Body of pancreas (tissue), 4 donors: Measurements from ENCODE around the gene TENT4A. TPM values are rescaled to one million over a fixed set of nuclear protein-coding genes. Genes with fewer than 3 reads are reported as not detected.

ENCODE experiments used
- ATAC-seq: fragments of 150-250 bp; one replicate; pipeline ENCODE4 v1.9.1; 2016
- DNase-seq, 4 donors: peaks; one replicate each; pipeline ENCODE4 v3.0.0-alpha.2; 2019
- H3K27ac ChIP-seq, 4 donors: fragments of 200-600 bp; sonication (generic); 1 replicate in 3 of 4; 2 replicates in 1 of 4; pipeline versions ENCODE4 v1.5.1 to v1.6.1; 2016 to 2019; ENCODE audit warnings: mild to moderate bottlenecking in 1 of 4, mixed read lengths in 1 of 4, moderate library complexity in 1 of 4
- H3K27me3 ChIP-seq, 2 donors: fragments of 200-600 bp; sonication (generic); one replicate each; pipeline ENCODE4 v1.6.0; 2016; ENCODE audit warnings: mild to moderate bottlenecking in 1 of 2
- H3K36me3 ChIP-seq, 2 donors: fragments of 200-600 bp; sonication (generic); replicated peaks in 1 of 2; 2 replicates each; pipeline ENCODE4 v1.5.1; 2016; ENCODE audit warnings: low read depth in 2 of 2; ENCODE audit not compliant: insufficient read depth in 1 of 2
- H3K4me1 ChIP-seq: fragments of 200-600 bp; sonication (generic); one replicate; pipeline ENCODE4 v1.6.0; 2016
- H3K4me3 ChIP-seq, 2 donors: fragments of 200-600 bp; sonication (generic); 1 replicate in 1 of 2; 2 replicates in 1 of 2; pipeline ENCODE4 v1.5.1; 2016 to 2019
- H3K9me3 ChIP-seq, 3 donors: fragments of 200-600 bp; sonication (generic); 1 replicate in 2 of 3; 2 replicates in 1 of 3; pipeline ENCODE4 v1.5.1; 2016
- POLR2A ChIP-seq, 3 donors: fragments of 450-650 bp; IDR thresholded peaks; one replicate each; pipeline ENCODE4 v1.6.1; 2016; ENCODE audit warnings: antibody characterized with exemption in 3 of 3, mild to moderate bottlenecking in 2 of 3
- WGBS, 2 donors: methylation state at CpG; one replicate each; pipeline ENCODE4 v1.1.5; 2017; 5-methylcytosine and 5-hydroxymethylcytosine counted together
- intact Hi-C: fragments of 100-400 bp; cut with DNase I; formaldehyde crosslinking; loops from one replicate; pipeline ENCODE4 v1.15.1; 2023
- total RNA-seq, 2 donors: library from RNA; depleted of rRNA; stranded (reverse); fragments of >200 nt; gene quantifications; one replicate each; pipeline ENCODE4 v1.1.0, GENCODE V29; 2016
- TF ChIP-seq, protein P1 (sequence below), 7 experiments: fragments of 450-650 bp in 4 of 7; fragments of 200-600 bp in 3 of 7; sonication (generic) in 3 of 7; IDR thresholded peaks; one replicate each; pipeline ENCODE4 v1.5.1; 2016 to 2019; ENCODE audit warnings: antibody characterized with exemption in 7 of 7

TENT4A gene
- total RNA-seq, 2 donors from 2014 or later, result 11.9 to 27.7 TPM

DNA sequence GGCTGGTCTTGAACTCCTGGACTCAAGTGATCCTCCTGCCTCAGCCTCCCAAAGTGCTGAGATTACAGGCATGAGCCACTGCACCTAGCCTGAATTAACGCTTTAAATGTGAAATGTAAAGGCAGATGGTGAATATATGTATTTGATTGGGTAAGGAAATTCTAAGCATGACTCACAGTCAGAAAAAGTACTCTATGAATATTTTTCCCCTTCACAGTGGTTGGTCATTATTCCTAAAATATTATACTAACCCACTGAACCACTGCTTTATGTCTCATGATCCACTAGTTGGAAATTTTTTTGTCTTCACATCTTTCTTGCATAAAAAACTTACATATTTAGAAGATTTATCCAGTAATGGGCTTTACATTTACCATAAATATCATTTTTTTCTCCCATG, 14.5 kb upstream of the TENT4A start:
- intact Hi-C loops, result no loop called here
- Histone ChIP-seq H3K27me3 (no peaks in the 10 kb centered on the region), H3K36me3 (no peaks in the 10 kb centered on the region), H3K4me3 (no peak overlapping the region), H3K27ac (no peak overlapping the region), H3K4me1 (no peaks in the 10 kb centered on the region), H3K9me3 (no peaks in the 10 kb centered on the region)
- TF ChIP-seq, protein P1, sequence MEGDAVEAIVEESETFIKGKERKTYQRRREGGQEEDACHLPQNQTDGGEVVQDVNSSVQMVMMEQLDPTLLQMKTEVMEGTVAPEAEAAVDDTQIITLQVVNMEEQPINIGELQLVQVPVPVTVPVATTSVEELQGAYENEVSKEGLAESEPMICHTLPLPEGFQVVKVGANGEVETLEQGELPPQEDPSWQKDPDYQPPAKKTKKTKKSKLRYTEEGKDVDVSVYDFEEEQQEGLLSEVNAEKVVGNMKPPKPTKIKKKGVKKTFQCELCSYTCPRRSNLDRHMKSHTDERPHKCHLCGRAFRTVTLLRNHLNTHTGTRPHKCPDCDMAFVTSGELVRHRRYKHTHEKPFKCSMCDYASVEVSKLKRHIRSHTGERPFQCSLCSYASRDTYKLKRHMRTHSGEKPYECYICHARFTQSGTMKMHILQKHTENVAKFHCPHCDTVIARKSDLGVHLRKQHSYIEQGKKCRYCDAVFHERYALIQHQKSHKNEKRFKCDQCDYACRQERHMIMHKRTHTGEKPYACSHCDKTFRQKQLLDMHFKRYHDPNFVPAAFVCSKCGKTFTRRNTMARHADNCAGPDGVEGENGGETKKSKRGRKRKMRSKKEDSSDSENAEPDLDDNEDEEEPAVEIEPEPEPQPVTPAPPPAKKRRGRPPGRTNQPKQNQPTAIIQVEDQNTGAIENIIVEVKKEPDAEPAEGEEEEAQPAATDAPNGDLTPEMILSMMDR (IDR thresholded peaks at IDR 0.05), result no peak
- TF ChIP-seq POLR2A (IDR thresholded peaks at IDR 0.05), result no peak
- 53 to 58% methylated on average over 1 of the region's 1 CpG for WGBS, 2 donors
- ATAC-seq (no peak), DNase-seq (no peak)

DNA sequence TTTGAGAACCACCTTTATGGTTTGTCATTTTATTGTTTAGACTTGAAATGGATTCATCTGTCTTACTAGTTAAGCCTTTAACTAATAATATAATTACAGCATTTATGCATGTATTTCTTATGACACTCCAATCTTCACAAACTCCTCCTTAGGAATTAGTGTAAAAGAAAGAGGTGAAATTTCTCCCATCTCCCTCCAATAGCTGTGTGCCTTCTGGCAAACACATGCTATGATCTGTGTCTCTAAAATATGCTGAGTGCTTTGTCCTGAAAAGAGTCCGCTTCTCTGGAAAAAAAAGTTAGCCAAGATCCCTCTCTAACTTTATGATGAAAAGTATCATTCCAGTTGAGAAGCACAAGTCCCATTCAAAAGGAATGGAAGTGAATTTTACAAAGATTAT, 13.9 kb upstream of the TENT4A start:
- no peak for TF ChIP-seq POLR2A (IDR thresholded peaks at IDR 0.05)
- TF ChIP-seq, protein P1 (IDR thresholded peaks at IDR 0.05), result no peak
- Histone ChIP-seq H3K4me3 (no peak overlapping the region), H3K4me1 (peaks cover 3% of the 10 kb centered on the region), H3K9me3 (no peaks in the 10 kb centered on the region), H3K36me3 (no peaks in the 10 kb centered on the region), H3K27ac (no peak overlapping the region), H3K27me3 (no peaks in the 10 kb centered on the region)
- ATAC-seq (no peak), DNase-seq (no peak)
- intact Hi-C loops, result no loop called here
- WGBS, 2 donors, result 79 to 83% methylated on average over 1 of the region's 1 CpG

DNA sequence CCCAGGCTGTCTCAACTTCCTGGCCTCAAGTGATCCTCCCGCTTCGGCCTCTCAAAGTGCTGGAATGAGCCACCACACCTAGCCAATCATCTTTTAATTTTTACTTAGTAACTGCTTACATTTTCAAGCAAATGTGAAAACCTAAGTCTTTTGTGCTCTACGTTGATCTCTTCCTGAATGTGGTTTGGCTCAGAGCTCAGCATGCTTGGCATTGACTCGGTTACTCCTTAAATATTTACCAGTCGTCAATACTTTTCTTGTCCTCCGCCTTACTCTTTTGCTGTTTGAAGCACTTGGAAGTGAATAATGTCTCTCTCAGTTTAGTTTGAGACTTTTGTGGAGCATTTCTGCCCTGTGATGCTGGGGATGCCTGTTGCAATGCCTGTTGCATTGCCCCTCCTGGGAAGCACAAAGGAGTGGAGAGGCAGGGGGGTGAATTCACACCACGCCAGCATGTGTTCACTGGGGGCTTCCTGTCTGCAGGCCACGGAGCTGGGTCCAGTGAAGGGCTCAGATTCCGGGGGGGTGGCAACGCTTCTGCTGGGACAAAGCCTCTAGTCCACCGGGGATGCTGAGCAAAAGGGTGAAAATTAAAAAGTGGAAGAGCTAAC, 13.1 kb upstream of the TENT4A start:
- Histone ChIP-seq H3K4me1 (peaks cover 11% of the 10 kb centered on the region), H3K4me3 (no peak overlapping the region), H3K27me3 (no peaks in the 10 kb centered on the region), H3K9me3 (no peaks in the 10 kb centered on the region), H3K27ac (no peak overlapping the region), H3K36me3 (no peaks in the 10 kb centered on the region)
- intact Hi-C loops, result loop anchor here (5.0 kb wide), 1 partner anchor 63 kb away; no protein-coding TSS in a partner anchor
- ATAC-seq, result no peak
- WGBS, 2 donors, result 40 to 43% methylated on average over 11 of the region's 11 CpGs
- no peak for TF ChIP-seq POLR2A (IDR thresholded peaks at IDR 0.05)
- no peak for DNase-seq

DNA sequence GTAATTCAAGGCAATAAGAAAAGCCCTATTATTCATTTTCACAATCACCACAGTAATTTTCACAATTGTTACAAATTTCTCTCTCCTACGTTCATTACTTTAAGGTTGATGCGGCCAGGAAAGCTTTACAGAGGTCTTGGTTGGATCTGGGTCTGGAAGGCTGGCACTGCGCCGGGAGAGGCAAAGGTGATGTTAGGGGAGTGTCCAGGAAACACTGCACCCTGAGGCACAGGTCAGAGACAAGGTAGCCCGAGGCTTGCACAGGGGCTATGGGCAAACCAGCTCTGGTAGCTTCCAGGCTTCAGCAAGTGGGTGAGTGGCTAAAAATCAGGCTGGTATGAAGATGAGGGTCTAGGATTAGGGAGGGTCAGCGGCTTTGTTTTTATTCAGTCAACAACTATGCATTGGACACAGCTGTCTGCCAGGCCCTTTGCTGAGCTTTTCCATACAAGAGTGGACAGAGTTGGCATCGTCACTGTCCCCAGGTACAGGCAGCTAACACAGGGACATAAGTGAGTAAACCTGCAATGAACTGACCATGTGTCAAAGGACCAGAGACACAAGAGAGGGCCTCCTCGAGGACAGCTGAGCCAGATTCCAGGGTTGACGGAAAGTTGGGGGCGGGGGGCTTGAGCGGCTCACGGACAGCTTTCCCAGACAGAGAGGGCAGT, 12.4 kb upstream of the TENT4A start:
- Histone ChIP-seq H3K36me3 (no peaks in the 10 kb centered on the region), H3K9me3 (no peaks in the 10 kb centered on the region), H3K4me1 (peaks cover 12% of the 10 kb centered on the region), H3K4me3 (no peak overlapping the region), H3K27ac (no peak overlapping the region), H3K27me3 (no peaks in the 10 kb centered on the region)
- TF ChIP-seq, protein P1 (IDR thresholded peaks at IDR 0.05), result no peak
- no peak for TF ChIP-seq POLR2A (IDR thresholded peaks at IDR 0.05)
- no peak for ATAC-seq
- intact Hi-C loops, result loop anchor here (5.0 kb wide), 1 partner anchor 64 kb away; no protein-coding TSS in a partner anchor
- no peak for DNase-seq
- 51 to 66% methylated on average over 12 of the region's 12 CpGs for WGBS, 2 donors

DNA sequence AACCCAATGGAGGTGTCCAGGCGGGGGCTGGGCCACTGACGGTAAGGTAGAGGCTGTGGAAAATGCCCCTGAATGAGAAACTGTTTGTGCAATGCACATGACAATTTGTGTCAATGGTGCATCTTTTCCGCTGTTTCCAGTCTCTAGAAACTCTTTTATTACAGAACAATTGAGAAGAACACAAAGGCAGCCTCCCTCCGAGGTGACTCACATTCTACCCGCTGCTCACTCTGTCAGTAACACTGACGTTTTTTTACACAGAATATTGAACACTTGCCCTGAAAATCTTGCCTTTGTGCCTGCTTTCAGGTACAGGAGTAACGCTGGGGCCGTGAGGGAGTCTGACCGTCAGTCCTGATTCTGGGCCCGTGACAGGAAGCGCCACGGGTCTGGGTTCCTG, 11.7 kb upstream of the TENT4A start:
- DNase-seq, result no peak
- Histone ChIP-seq H3K9me3 (no peaks in the 10 kb centered on the region), H3K36me3 (no peaks in the 10 kb centered on the region), H3K4me3 (no peak overlapping the region), H3K27me3 (no peaks in the 10 kb centered on the region), H3K27ac (no peak overlapping the region), H3K4me1 (peaks cover 12% of the 10 kb centered on the region)
- intact Hi-C loops, result loop anchor here (5.0 kb wide), 1 partner anchor 64 kb away; no protein-coding TSS in a partner anchor
- ATAC-seq, result no peak
- TF ChIP-seq POLR2A (IDR thresholded peaks at IDR 0.05), result no peak
- TF ChIP-seq, protein P1 (IDR thresholded peaks at IDR 0.05), result no peak
- 60 to 65% methylated on average over 12 of the region's 12 CpGs for WGBS, 2 donors
